Right ventricle myocardium superior (tissue), 1 donor: ENCODE results near the gene ARL14EP. TPM values are rescaled to one million over a fixed set of nuclear protein-coding genes. Genes with fewer than 3 reads are reported as not detected.

Experiments
- ATAC-seq: fragments of 200-7000 bp; cut with Tn5 transposase; one replicate; pipeline ENCODE4 v1.9.1; 2020; ENCODE audit warnings: mild to moderate bottlenecking; ENCODE audit not compliant: poor library complexity
- DNase-seq: peaks from one replicate; pipeline ENCODE4 v3.0.0-alpha.2; 2020
- intact Hi-C: fragments of 100-400 bp; cut with DNase I; formaldehyde crosslinking; loops from one replicate; pipeline ENCODE4 v1.11.2; 2022
- long read RNA-seq: library from polyadenylated mRNA; unstranded; transcript quantifications from one replicate; pipeline ENCODE4 v2.0.0, GENCODE V29; 2021
- total RNA-seq: library from RNA; stranded (reverse); fragmentation: NEBNext Ultra II Directional; extraction: Animal tissue kit (Norgen Biotek cat#: 25700); gene quantifications from one replicate; pipeline ENCODE4 v1.2.1, GENCODE V29; 2021
- donor health status: DM: no; HTN: yes; CAD: no; lungs with severe emphysema.

The ARL14EP gene
- 35.5 TPM for total RNA-seq
- long read RNA-seq, transcript ARL14EP-201 (4 exons, 2,430 nt): major isoform, 90 of 92 reads
- long read RNA-seq, partial matches to known transcripts: 0 of 92 reads
- long read RNA-seq, other reads (novel, unspliced or antisense): 2 of 92 reads

- DNase-seq: peak; percentile 95
- intact Hi-C loops: no loop called here
- peak; percentile 99 for ATAC-seq
Observed at GRCh38 chr11:30322826-30323710, at the start of gene ARL14EP. ARL14EP (plus strand) TSS chr11:30323104; CDS start chr11:30330949, 7,845 bp downstream.

- no peak for DNase-seq
- no peak for ATAC-seq
- intact Hi-C loops: no loop called here
Observed at GRCh38 chr11:30277176-30277575, 45.7 kb upstream of the ARL14EP start.

DNA sequence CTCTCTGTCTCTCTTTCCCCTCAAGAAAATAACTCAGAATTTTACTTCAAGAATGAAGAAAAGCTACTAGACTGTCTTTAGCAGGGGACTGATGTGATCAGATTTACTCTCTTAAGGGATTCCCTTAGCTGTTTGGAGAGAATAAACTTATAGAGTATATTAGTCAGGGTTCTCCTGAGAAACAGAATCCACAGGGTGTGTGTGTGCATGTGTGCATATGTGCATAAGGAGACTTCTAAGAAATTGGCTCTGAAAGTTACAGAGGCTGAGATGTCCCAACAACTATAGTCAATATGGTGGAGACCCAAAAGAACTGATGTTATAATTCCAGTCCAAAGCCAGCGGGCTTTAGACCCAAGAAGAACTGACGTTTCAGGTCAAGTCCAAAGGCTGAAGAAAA, 43.1 kb upstream of the ARL14EP start:
- ATAC-seq: no peak
- DNase-seq: no peak
- intact Hi-C loops: no loop called here

GRCh38 chr11:30281476-30282288, 41.2 kb upstream of the ARL14EP start:
- DNase-seq (no peak), ATAC-seq (no peak)
- intact Hi-C loops: no loop called here

GRCh38 chr11:30282289-30282631, 40.6 kb upstream of the ARL14EP start:
- ATAC-seq (no peak), DNase-seq (no peak)
- intact Hi-C loops: no loop called here

DNA sequence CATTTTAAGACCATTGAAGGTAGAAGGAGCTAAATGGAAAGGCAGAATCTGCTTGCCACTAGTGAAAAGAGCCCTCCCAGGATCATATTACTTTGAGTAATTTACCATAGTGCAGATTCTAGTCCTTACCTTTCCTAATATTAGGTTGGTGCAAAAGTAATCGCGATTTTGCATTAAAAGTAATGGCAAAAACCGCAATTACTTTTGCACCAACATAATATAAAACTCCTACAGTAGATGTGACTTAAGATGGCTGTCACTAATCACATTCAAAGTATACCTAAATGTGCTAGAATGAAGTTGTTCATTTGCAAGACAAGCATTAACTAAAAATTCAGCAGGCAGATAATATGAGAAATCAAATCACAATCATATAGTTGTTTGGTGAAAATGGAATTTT, 38.1 kb upstream of the ARL14EP start:
- intact Hi-C loops: no loop called here
- DNase-seq (no peak), ATAC-seq (no peak)

DNA sequence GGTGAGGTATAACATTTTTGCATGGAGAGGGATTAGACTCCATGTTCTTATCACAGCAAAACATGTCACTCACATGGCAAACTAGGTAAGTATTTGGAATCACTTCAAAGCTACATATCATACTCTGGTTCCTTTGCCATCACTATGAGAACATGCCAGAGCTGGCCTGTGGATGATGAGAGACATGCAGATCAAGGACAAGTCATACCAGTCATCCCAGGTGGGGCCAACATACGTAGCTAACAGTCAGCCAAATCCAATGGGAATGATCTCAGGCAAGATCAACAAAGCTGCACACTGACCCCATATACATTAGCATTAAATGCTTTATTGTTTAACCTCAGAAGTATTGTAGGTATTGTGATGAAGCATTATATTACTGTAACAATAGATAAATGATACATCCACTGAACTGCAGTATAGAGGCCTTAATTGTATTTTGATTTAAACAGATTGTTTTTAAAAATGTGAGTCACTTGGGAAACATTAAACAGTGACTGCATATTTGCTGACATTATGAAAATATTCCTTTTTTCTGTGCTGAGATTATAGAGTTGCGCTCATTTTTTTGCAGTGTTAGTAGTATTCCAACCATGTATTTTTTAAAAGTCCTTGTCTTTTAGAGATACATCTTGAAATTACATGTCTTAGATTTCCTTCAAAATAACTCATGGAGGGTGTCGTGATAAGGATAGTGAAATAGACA, 37.3 kb upstream of the ARL14EP start:
- DNase-seq: no peak
- no peak for ATAC-seq
- intact Hi-C loops: no loop called here

DNA sequence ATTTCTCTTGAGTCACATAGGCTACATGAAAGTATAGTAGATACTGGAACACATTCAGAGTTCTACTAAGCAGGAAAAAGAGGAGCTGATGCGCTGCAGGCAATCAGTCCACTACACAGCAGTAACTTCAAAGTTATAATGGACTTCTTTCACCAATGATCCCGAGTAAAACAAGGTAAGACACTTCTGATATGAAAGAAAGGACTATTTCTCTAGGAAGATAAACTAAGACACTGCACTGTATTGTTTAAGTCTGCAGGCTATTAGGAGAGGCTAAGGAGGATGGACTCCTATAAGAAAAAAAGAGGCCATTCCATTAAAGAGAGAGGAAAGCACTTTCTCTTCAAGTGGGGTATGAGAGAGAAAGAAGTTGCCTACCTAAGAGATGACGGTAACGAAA, 31.6 kb upstream of the ARL14EP start:
- ATAC-seq (no peak), DNase-seq (no peak)
- intact Hi-C loops: no loop called here

DNA sequence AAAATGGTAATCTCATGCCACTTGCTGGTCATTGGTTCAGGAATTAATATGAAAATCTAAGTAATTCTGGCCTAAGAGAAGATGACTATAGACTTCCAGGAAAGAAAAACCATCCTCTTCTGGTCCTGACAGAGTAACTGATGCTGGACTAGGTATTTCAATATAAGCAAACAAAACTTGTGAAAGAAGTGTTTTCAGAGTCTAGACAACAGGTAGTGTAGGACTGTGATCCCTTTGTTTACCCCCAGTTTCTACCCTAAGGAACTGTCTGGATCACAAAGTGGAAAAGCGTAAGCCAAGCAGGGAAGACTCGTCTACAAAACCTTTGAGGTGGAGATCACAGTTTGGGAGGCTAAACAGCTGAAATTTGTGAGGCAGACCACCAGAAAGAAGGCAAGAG, 30.4 kb upstream of the ARL14EP start:
- ATAC-seq: no peak
- no peak for DNase-seq
- intact Hi-C loops: no loop called here

DNA sequence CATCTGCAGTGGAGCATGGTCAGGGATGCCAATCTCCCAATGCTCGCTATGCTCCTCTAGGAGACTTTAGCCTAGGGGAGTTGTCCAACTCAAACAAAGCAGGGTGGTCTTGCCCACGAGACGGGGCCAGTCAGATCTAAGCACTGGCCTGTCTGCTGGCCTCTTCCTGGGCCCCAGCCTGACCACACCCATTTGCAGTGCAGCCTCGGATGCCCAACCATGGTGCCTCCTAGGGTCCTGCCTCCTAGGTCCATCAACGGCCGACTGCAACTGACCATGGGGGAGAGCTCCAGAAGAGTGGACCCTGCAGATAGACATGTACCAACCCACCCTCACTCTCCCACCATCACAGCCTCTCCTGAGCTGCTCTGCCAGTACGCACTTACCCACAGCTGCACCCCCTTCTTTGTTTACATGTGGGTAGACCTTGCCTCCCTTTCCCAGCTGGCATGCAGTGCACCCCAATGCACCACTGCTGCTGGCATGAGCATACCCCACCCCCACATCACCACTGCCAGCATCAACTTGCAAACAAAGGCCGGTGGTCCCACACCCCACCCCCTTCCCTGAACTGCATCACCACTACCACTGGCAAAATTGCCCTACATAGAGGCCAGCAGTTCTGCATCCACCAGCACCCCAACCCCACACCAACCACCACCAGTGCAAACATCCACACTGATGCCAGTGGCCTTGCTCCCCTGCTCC, 27.6 kb upstream of the ARL14EP start:
- intact Hi-C loops: no loop called here
- DNase-seq (no peak), ATAC-seq (no peak)

GRCh38 chr11:30304620-30305019, 18.3 kb upstream of the ARL14EP start:
- ATAC-seq: no peak
- intact Hi-C loops: no loop called here
- DNase-seq: no peak

GRCh38 chr11:30310623-30311022, 12.3 kb upstream of the ARL14EP start:
- ATAC-seq (no peak), DNase-seq (no peak)
- intact Hi-C loops: loop anchor here (10.0 kb wide), 1 partner anchor 176 kb away; no protein-coding TSS in a partner anchor

DNA sequence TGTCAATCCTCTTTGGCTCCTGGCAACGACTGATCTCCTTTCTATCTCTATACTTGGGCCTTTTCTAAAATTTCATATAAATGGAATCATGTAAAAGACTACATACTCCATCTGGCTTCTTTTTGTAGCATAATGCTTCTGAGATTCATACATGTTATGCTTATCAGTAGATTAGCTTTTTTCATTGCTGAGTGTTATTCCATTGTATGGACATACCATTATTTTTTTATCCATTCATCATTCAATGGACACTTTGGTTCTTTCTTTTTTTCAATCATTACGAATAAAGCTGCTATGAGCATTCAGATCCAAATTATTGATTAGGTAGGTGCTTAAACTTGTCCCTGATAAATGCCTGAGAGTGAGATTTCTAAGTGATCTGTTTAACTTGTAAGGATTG, 11.7 kb upstream of the ARL14EP start:
- intact Hi-C loops: loop anchor here (10.0 kb wide), 1 partner anchor 176 kb away; no protein-coding TSS in a partner anchor

DNA sequence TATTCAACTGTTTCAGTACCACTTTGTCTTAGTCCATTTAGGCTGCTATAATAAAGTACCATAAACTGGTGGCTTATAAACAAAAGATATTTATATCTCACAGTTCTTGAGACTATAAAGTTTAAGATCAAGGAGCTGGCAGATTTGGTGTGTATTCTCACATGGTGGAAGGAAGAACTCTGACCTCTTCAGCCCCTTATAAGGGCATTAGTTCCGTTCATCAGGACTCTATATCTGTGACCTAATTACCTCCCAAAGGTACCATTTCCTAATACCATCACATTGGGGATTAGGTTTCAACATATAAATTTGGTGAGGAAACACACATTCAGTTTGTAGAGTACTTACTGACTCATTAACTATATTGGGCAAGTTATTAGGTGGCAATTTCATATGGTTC, 10.7 kb upstream of the ARL14EP start:
- ATAC-seq (no peak), DNase-seq (no peak)
- intact Hi-C loops: loop anchor here (10.0 kb wide), 1 partner anchor 177 kb away; no protein-coding TSS in a partner anchor

More for the DNA sequence above, 11.7 kb upstream of the ARL14EP start:
- no peak for DNase-seq
- ATAC-seq: no peak

DNA sequence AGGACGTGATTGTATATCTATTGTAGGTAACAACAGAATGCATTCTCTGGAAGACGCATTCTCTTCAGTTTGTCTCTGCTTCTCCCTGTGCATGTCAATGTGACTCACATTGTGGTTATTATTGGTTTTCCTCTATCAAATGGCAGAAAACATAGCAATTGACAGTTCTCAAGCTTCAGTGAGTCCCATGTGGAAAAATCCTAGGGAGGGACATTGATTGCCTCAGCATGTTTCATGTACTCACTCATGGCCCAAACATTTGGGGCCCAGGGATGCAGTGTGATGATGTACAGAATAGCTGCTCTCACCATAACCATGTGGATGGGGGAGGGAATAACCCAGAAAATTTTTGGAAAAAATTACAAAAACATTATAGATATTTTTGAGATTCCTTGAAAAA, 9.3 kb upstream of the ARL14EP start:
- ATAC-seq: no peak
- intact Hi-C loops: loop anchor here (10.0 kb wide), 1 partner anchor 179 kb away; no protein-coding TSS in a partner anchor
- DNase-seq: no peak

DNA sequence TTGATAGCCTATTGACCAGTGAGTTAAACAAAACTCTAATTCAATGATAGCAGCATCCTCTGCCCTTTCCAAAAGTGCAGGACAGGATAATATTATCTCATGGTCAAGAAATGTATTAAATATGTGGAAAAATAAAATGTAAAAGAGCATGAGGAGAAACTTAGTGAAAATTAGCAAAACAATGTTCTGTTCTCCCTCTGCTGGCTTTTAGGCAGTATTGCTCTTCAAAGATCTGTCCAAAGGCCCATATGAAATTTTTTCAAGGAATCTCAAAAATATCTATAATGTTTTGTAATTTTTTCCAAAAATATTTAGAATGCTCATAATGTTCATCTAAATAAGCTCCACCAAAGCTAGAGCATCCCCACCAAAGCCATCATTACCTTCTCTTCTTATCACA, 8.3 kb upstream of the ARL14EP start:
- no peak for ATAC-seq
- intact Hi-C loops: loop anchor here (10.0 kb wide), 1 partner anchor 180 kb away; no protein-coding TSS in a partner anchor
- no peak for DNase-seq

GRCh38 chr11:30316237-30316636, 6.7 kb upstream of the ARL14EP start:
- DNase-seq (no peak), ATAC-seq (no peak)
- intact Hi-C loops: loop anchor here (10.0 kb wide), 1 partner anchor 181 kb away; no protein-coding TSS in a partner anchor

DNA sequence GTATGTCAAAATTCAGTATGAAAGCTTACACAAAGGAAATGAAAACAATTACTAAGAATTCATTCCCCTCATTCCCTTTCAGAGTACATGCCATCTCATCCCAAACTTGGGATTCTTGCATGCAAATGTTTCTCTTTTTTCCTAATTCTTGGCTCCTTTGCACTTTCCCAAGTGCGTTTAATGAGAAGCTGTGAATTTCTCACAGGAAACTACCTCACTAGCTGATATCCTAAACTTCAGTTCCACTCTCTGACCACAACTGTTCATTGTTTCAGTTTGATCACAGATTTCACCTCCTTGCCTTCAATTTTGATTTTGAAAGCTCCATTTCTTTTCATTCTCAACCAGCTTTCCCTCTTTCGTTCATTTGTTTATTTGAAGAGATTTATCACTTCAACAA, 5.9 kb upstream of the ARL14EP start:
- ATAC-seq: no peak
- DNase-seq: no peak
- intact Hi-C loops: loop anchor here (10.0 kb wide), 1 partner anchor 182 kb away; no protein-coding TSS in a partner anchor
